ENCODE measurements around the gene TENM3.
A peak's percentile ranks its signal among the peaks of the same experiment; 100 is the strongest.
"Not testable (repeated sequence)": the region's sequence is repeated elsewhere in the genome, so short reads cannot be mapped to it uniquely, and the experiment has no call there.

Gene TENM3

GRCh38 chr4:182243204-182243603 lies at the start of gene TENM3:
TSS of gene TENM3 (plus strand) at chr4:182243402. CDS start at chr4:182324021, 80,619 bp downstream.
- not testable (repeated sequence) for DNase-seq

GRCh38 chr4:182194091-182194824 lies 48.9 kb upstream of the TENM3 start:
- DNase-seq: no peak

- no peak for DNase-seq
Observed at GRCh38 chr4:182197611-182198010, 45.6 kb upstream of the TENM3 start.

DNA sequence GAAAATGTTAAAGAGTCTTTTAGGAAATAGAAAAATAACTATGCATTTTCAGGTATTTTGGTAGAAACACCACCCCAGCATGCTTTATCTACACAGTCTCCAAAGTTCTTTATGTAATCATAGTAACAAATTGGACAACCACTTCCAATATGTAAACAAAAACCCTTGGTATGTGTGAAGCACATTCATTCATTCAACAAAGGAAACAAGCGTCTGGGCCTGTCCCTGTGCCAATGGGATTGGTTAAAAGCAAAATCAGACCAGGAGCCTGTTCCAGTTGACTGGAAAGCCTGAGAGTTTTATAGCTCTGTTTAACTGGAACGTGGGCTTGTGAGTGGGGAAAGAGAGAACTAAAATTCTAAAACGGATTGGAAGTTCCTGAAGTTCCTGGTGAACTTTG lies 41.3 kb upstream of the TENM3 start:
- no peak for DNase-seq

- DNase-seq: no peak
Observed at GRCh38 chr4:182202650-182203049, 40.6 kb upstream of the TENM3 start.

- no peak for DNase-seq
Observed at GRCh38 chr4:182203872-182204411, 39.3 kb upstream of the TENM3 start.

- DNase-seq: no peak
Observed at GRCh38 chr4:182205306-182205705, 37.9 kb upstream of the TENM3 start.

DNA sequence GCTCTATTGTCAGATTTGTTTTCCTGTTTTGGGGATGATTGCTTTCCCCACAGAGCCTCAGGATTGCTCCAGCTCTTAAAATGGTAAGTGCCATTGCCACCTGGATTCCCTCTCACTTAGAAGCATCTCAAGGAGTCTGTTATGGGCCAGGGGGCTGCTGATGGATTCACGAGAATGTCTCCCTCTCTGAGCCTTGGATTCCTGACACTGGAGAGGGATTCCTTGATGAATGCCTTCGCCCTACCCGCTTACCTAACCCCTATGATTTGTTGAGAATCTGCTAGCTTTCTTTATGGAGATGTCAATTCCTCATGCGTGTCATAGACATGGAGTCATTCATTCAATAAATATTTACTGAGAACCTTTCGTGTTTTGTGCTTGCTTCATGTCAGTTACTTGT lies 36.9 kb upstream of the TENM3 start:
- peak; percentile 12 for DNase-seq

GRCh38 chr4:182206916-182207315 lies 36.3 kb upstream of the TENM3 start:
- DNase-seq: no peak

DNA sequence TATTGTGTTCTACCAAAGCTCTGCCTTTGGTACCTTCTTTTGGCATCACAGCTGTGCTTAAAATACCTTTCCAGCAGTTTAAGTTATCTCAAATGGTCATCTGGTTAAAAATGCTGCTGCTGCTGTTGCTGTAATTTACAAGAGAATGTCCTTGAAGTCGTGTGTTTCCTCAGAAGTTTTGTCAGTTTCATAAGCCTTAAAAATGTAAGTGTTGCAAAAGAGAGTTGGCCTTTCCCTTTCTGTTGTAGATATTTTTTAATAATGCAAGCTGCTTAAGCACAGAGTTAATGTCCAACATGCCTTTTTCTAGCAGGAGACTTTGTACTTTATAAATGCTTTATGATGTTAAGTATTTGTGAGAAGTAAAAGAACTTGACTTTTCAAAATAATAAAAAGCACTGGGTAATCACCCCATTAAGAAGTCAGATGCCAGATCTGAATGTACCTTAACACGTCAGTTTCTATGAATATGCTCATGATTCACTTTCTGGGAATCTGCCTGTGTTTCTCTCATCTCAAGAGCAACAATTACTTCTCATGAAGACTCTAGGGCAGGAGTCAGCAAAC lies 35.3 kb upstream of the TENM3 start:
- peak; percentile 92 for DNase-seq

GRCh38 chr4:182208526-182209050 lies 34.6 kb upstream of the TENM3 start:
- no peak for DNase-seq

GRCh38 chr4:182212211-182212761 lies 30.9 kb upstream of the TENM3 start:
- no peak for DNase-seq

- DNase-seq: no peak
Observed at GRCh38 chr4:182213004-182213403, 30.2 kb upstream of the TENM3 start.

- no peak for DNase-seq
Observed at GRCh38 chr4:182215148-182215547, 28.1 kb upstream of the TENM3 start.

GRCh38 chr4:182216005-182216404 lies 27.2 kb upstream of the TENM3 start:
- no peak for DNase-seq

DNA sequence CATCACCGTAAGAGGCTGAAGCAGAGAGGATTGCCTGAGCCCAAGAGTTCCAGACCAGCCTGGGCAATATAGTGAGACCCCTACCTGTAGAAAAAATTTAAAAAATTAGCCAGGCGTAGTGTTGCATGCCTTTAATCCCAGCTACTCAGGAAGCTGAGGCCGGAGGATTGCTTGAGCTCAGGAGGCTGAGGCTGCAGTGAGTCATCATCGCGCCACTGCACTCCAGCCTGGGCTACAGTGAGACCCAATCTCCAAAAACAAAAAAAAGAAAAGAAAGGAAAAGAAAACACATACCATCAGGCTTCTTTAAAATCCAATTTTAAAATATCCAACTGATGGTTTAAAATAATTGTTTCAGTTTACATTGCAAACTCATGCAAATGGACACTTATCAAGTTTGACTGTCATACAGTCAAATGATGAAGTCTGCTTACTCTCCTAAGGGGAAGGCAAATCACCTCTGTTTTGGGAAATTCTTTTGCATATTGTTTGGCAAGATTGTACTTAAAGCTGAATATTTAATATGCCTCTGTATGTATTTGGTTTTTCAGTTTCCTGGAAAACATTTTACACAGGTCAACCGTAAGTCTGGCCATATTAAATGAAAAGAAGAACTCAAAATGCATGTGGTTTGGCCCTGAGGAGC lies 23.7 kb upstream of the TENM3 start:
- DNase-seq: no peak

DNA sequence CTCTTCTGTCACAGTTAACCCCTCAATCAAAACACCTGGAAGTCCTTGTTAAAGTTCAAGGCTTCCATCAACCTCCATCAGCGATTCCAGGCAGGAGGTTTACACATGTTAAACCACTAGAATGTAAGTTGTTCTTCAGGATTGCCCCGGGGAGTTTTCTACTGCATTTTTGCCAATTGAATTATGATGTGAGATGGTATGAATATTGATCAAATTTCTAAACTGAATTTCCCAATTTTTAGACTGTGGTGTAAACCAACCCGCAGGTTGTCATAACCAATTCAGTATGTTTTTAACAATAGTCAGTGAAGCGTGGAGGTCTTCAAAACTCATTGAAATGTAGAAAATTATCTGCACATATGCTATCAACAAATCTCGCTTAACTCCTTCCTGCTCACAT lies 21.2 kb upstream of the TENM3 start:
- DNase-seq: no peak

DNA sequence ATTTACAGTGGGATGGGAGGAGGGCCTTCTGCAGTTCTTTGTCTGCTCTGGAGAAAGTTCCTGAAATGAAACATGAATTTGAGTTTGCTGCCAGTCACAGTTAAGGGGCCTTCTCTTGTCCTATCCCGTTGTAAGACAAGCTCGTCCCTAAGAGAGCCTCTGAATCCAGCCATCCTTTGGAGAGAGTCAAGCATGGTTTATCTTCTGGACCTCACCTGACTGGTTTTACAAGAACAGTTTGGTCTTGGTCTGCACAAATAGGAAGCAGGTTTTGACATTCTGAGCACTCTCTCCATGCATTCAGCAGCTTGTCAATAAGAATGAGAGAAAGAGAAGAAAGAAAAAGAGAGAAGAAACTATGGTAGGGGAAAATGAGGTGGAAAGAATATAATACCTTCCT lies 20.4 kb upstream of the TENM3 start:
- DNase-seq: no peak

GRCh38 chr4:182223708-182224107 lies 19.5 kb upstream of the TENM3 start:
- DNase-seq: no peak

DNA sequence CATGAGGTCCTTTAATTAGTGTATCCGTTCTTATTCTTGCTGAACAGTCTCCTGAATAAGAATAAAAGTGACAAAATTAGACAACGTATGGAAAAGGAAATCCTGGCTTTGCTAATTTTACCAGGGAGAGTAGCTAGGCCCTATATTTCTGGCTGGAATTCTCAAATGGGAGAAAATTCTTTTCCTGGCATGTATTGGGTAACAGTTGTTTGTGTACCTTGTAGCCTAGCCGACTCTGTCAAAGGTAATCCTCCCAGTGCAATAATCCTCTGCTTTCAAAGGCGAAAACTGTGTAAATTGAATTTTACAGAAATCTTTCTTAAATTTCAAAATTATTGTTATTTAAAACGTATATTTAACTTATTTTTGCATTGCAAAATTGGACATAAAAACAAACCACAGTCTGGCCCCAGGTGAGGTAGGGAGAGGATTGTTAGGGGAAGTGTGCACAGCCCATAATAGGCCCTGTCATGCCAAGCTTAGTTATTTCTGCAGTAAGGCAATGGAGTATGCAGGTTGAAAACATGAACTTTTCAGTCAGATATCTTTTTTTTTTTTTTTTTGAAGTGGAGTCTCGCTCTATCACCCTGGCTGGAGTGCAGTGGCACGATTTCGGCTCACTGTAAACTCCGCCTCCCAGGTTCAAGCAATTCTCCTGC lies 18.9 kb upstream of the TENM3 start:
- no peak for DNase-seq

- DNase-seq: no peak
Observed at GRCh38 chr4:182225257-182225852, 17.8 kb upstream of the TENM3 start.

GRCh38 chr4:182227611-182228010 lies 15.6 kb upstream of the TENM3 start:
- DNase-seq: no peak
